PC-3 (cell line): ENCODE data around the gene SRI. TPM values are rescaled to one million over a fixed set of nuclear protein-coding genes. Genes with fewer than 3 reads are reported as not detected.

Experiments
- ATAC-seq: fragments of 200-7000 bp; cut with Tn5 transposase; 2 replicates; pipeline ENCODE4 v1.9.1; 2020; ENCODE audit warnings: mild to moderate bottlenecking, moderate library complexity
- BruUV-seq: library from RNA; stranded (reverse); fragments of 400-500 nt; replicated peaks from 2 replicates; lab custom pipeline; 2021; lab: Mats Ljungman, UMichigan
- CTCF ChIA-PET: fragments of 300-600 bp; sonication (Branson Sonifier 250); formaldehyde crosslinking; loops from one replicate; lab custom pipeline; 2022; ENCODE audit warnings: antibody characterized with exemption; lab: Charles Lee
- POLR2A ChIA-PET: fragments of 300-600 bp; sonication (Branson Sonifier 250); formaldehyde crosslinking; loops from one replicate; lab custom pipeline; 2022; ENCODE audit warnings: antibody characterized with exemption; ENCODE audit not compliant: unreplicated experiment; lab: Charles Lee
- DNase-seq: peaks from one replicate; pipeline ENCODE4 v3.0.0-alpha.2; 2015
- H2AFZ ChIP-seq: fragments of 300-600 bp; sonication (generic); 2 replicates; pipeline ENCODE4 v1.6.0; 2016; ENCODE audit warnings: antibody characterized with exemption, low read length
- H3F3A ChIP-seq: fragments of 300-600 bp; sonication (generic); one replicate; pipeline ENCODE4 v1.6.0; 2017; ENCODE audit warnings: antibody characterized with exemption, low read length, control low read depth, mild to moderate bottlenecking; ENCODE audit not compliant: unreplicated experiment
- H3K27ac ChIP-seq: fragments of 300-600 bp; sonication (generic); 2 replicates; pipeline ENCODE4 v1.5.1; 2016; ENCODE audit warnings: mild to moderate bottlenecking, low read length
- H3K27me3 ChIP-seq: fragments of 300-600 bp; sonication (generic); 2 replicates; pipeline ENCODE4 v1.6.1; 2016; ENCODE audit warnings: low read length, mixed read lengths
- H3K36me3 ChIP-seq: fragments of 300-600 bp; sonication (generic); 2 replicates; pipeline ENCODE4 v1.6.1; 2016; ENCODE audit warnings: low read depth, mixed run types, low read length, mixed read lengths
- H3K4me1 ChIP-seq: fragments of 300-600 bp; sonication (generic); 2 replicates; pipeline ENCODE4 v1.5.1; 2016; ENCODE audit warnings: low read length; ENCODE audit not compliant: insufficient read depth
- H3K4me2 ChIP-seq: fragments of 300-600 bp; sonication (generic); 2 replicates; pipeline ENCODE4 v1.6.0; 2016; ENCODE audit warnings: low read length
- H3K4me3 ChIP-seq: fragments of 300-600 bp; sonication (generic); 2 replicates; pipeline ENCODE4 v1.5.1; 2016; ENCODE audit warnings: mild to moderate bottlenecking, low read length, mixed read lengths
- H3K79me2 ChIP-seq: fragments of 300-600 bp; sonication (generic); 2 replicates; pipeline ENCODE4 v1.6.1; 2017; ENCODE audit warnings: low read length, mixed read lengths
- H3K9ac ChIP-seq: fragments of 300-600 bp; sonication (generic); 2 replicates; pipeline ENCODE4 v1.6.0; 2016; ENCODE audit warnings: mild to moderate bottlenecking, low read length
- H3K9me2 ChIP-seq: fragments of 300-600 bp; sonication (generic); replicated peaks from 2 replicates; pipeline ENCODE4 v1.6.1; 2016; ENCODE audit warnings: mixed run types, low read length, mixed read lengths
- H3K9me3 ChIP-seq: fragments of 300-600 bp; sonication (generic); 2 replicates; pipeline ENCODE4 v1.6.1; 2016; ENCODE audit warnings: low read length, mixed read lengths
- H4K20me1 ChIP-seq: fragments of 300-600 bp; sonication (generic); 2 replicates; pipeline ENCODE4 v1.6.1; 2016; ENCODE audit warnings: low read length, mixed read lengths
- EZH2 ChIP-seq: fragments of 300-600 bp; sonication (generic); IDR thresholded peaks from one replicate; pipeline ENCODE4 v1.6.1; 2017; ENCODE audit warnings: antibody characterized with exemption, mild to moderate bottlenecking, low read length; ENCODE audit not compliant: unreplicated experiment
- EZH2phosphoT487 ChIP-seq: fragments of 300-600 bp; sonication (generic); IDR thresholded peaks from 2 replicates; pipeline ENCODE4 v1.6.1; 2018; ENCODE audit warnings: mild to moderate bottlenecking, antibody characterized with exemption, low read length, borderline replicate concordance
- intact Hi-C: fragments of 100-400 bp; cut with micrococcal nuclease; formaldehyde crosslinking; loops from 2 replicates; pipeline ENCODE4 v1.9.0; 2023
- total RNA-seq: library from RNA; depleted of rRNA; stranded (reverse); fragments of >200 nt; gene quantifications from 2 replicates; pipeline ENCODE4 v1.2.3, GENCODE V29; 2014
- TF ChIP-seq, protein P1 (sequence below): fragments of 300-600 bp; sonication (generic); conservative IDR thresholded peaks from 2 replicates; pipeline ENCODE4 v1.5.1; 2017; ENCODE audit warnings: antibody characterized with exemption, low read depth, mild to moderate bottlenecking, low read length

Gene SRI
- total RNA-seq, 1 experiment from 2014 or later = 151 TPM

DNA sequence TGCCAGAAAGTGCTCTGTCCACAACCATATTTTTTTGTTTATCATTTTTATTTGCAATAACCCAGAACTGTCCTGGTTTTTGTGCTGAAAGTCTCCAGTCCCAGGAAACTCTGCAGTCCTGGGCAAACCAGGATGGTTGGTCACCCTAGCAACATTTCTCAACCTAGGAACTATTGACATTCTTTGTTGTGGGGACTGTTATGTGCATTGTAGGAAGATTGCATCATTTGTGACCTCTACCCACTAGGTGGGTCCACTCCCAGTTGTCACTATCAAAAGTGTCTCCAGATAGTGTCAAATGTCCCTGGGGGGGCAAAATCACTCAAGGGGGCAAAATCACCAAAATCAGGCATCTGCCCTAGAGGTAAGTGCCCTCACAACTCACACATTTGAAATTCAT is 14.0 kb upstream of the SRI start:
- no TSS peak for BruUV-seq
- peak; percentile 35; the same call in 1 of the 2 replicates for ATAC-seq
- no peak for DNase-seq
- no peak overlapping the region for H3K4me3 ChIP-seq
- no peak overlapping the region for H3K27ac ChIP-seq
- no peaks in the 10 kb centered on the region for H3F3A ChIP-seq
- H3K4me2 ChIP-seq = no peak overlapping the region
- no peak overlapping the region for H3K9ac ChIP-seq
- TF ChIP-seq EZH2 = no peak
- no peak for TF ChIP-seq EZH2phosphoT487
- TF ChIP-seq, protein P1, sequence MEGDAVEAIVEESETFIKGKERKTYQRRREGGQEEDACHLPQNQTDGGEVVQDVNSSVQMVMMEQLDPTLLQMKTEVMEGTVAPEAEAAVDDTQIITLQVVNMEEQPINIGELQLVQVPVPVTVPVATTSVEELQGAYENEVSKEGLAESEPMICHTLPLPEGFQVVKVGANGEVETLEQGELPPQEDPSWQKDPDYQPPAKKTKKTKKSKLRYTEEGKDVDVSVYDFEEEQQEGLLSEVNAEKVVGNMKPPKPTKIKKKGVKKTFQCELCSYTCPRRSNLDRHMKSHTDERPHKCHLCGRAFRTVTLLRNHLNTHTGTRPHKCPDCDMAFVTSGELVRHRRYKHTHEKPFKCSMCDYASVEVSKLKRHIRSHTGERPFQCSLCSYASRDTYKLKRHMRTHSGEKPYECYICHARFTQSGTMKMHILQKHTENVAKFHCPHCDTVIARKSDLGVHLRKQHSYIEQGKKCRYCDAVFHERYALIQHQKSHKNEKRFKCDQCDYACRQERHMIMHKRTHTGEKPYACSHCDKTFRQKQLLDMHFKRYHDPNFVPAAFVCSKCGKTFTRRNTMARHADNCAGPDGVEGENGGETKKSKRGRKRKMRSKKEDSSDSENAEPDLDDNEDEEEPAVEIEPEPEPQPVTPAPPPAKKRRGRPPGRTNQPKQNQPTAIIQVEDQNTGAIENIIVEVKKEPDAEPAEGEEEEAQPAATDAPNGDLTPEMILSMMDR = no peak
- ChIA-PET CTCF (no interaction called here), POLR2A (no interaction called here)
- no peaks in the 10 kb centered on the region for H3K36me3 ChIP-seq
- H3K9me2 ChIP-seq = no peaks in the 10 kb centered on the region
- H2AFZ ChIP-seq = no peak overlapping the region
- no peaks in the 10 kb centered on the region for H3K9me3 ChIP-seq
- no peaks in the 10 kb centered on the region for H4K20me1 ChIP-seq
- no peaks in the 10 kb centered on the region for H3K4me1 ChIP-seq
- intact Hi-C loops = no loop called here
- H3K79me2 ChIP-seq = no peaks in the 10 kb centered on the region
- H3K27me3 ChIP-seq = no peaks in the 10 kb centered on the region

DNA sequence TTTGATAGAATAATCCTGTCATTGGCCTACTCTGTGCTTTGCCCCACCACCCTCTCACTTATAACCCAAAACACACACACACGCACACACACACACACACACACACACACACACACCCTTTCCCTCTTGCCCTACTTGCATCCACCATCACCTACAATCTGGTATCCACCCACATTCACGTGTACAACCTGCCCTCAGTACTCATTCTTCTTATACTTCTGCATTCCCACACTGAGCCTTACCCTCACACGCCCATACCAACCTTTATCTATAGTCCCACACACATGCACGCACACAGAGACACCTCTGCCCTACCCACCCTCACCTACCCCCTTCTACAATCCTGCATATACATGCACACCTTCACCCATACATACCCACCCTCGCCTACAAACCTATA is 10.8 kb upstream of the SRI start:
- BruUV-seq = no TSS peak
- CTCF ChIA-PET = no interaction called here
- TF ChIP-seq EZH2 (no peak), EZH2phosphoT487 (no peak)
- TF ChIP-seq, protein P1 = no peak
- no peaks in the 10 kb centered on the region for H3K27me3 ChIP-seq
- no peak overlapping the region for H3K9ac ChIP-seq
- peaks cover 16% of the 10 kb centered on the region for H3K4me1 ChIP-seq
- H4K20me1 ChIP-seq = no peaks in the 10 kb centered on the region
- H3K9me3 ChIP-seq = no peaks in the 10 kb centered on the region
- intact Hi-C loops = no loop called here
- H3K4me2 ChIP-seq = no peak overlapping the region
- no peaks in the 10 kb centered on the region for H3K36me3 ChIP-seq
- no peak for ATAC-seq
- H3K79me2 ChIP-seq = no peaks in the 10 kb centered on the region
- H3K4me3 ChIP-seq = no peak overlapping the region
- H3K27ac ChIP-seq = no peak overlapping the region
- no peaks in the 10 kb centered on the region for H3K9me2 ChIP-seq
- POLR2A ChIA-PET = no interaction called here
- H2AFZ ChIP-seq = no peak overlapping the region
- no peaks in the 10 kb centered on the region for H3F3A ChIP-seq
- no peak for DNase-seq

DNA sequence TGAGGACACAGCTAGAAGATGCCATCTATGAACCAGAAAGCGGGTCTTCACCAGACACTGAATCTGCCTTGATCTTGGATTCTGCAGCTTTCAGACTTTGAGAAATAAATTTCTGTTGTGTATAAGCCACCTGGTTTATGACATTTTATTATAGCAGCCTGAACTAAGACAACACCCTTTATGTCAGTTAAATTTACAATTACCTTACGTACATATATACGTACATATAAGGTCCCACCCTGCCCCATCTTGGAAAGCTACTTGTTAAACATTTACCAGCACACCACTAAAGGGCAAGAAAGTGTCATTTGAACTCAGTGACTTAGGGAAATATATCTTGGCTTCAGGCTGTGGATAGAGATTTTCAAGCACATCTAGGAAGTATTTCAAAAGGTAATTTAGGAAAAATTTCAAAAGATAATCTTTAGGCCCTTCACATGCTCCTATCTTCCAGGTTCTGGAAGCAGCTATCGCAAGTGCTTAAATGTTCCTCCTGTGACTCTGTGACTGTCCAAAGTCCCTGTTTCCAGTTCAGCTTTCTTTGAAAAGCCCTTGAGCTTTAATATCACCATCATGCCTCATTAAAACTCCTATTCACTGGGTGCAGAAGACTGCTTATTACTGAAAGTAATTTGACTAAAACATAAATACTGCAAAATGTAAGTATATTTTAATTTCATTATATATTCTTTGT is 9.6 kb upstream of the SRI start:
- no peak overlapping the region for H3K4me3 ChIP-seq
- DNase-seq = no peak
- intact Hi-C loops = no loop called here
- H3K36me3 ChIP-seq = no peaks in the 10 kb centered on the region
- H3K27ac ChIP-seq = no peak overlapping the region
- no peaks in the 10 kb centered on the region for H3K27me3 ChIP-seq
- no peaks in the 10 kb centered on the region for H4K20me1 ChIP-seq
- TF ChIP-seq, protein P1 = no peak
- TF ChIP-seq EZH2phosphoT487 = no peak
- no peak for TF ChIP-seq EZH2
- H3K4me2 ChIP-seq = no peak overlapping the region
- no peaks in the 10 kb centered on the region for H3K9me2 ChIP-seq
- H3K4me1 ChIP-seq = peaks cover 28% of the 10 kb centered on the region
- no peak overlapping the region for H2AFZ ChIP-seq
- CTCF ChIA-PET = no interaction called here
- H3K79me2 ChIP-seq = no peaks in the 10 kb centered on the region
- no peak overlapping the region for H3K9ac ChIP-seq
- ATAC-seq = no peak
- no TSS peak for BruUV-seq
- H3F3A ChIP-seq = no peaks in the 10 kb centered on the region
- POLR2A ChIA-PET = no interaction called here
- H3K9me3 ChIP-seq = no peaks in the 10 kb centered on the region
